ENCODE results near the gene HSPBAP1. TPM values are rescaled to one million over a fixed set of nuclear protein-coding genes. Genes with fewer than 3 reads are reported as not detected.
"Not testable (repeated sequence)": the region's sequence is repeated elsewhere in the genome, so short reads cannot be mapped to it uniquely, and the experiment has no call there.

HSPBAP1 gene
- total RNA-seq, 1 donor from 2014 or later = 2.5 TPM

GRCh38 chr3:122786066-122786465 lies 7.6 kb downstream of the HSPBAP1 start:
- ATAC-seq (no peak), DNase-seq (ENCODE audit: low spot score) (no peak)

DNA sequence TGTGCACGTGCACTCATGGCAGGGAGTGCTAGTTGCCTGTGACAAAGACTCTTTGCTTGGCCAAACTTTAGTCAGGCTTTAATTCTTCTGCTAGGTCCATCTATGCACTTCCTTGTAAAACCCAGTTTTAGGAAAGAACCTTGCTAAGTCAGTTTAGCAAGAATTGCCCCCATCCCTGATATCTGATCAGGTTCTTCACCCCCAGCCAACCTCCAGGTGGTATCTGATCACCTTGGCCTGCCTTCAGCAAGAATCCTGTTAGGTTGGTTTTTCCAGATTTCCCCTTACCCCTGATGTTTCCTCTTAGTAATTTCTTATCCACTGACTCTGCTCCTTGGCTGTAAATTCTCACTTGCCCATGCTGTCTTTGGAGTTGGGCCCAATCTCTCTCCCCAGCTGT lies 8.4 kb downstream of the HSPBAP1 start:
- ATAC-seq = no peak
- DNase-seq (ENCODE audit: low spot score) = no peak

GRCh38 chr3:122784436-122784835 lies 9.2 kb downstream of the HSPBAP1 start:
- no peak for ATAC-seq

GRCh38 chr3:122782804-122783203 lies 10.8 kb downstream of the HSPBAP1 start:
- DNase-seq (ENCODE audit: low spot score) (no peak), ATAC-seq (no peak)

More at GRCh38 chr3:122784436-122784835, 9.2 kb downstream of the HSPBAP1 start:
- no peak for DNase-seq (ENCODE audit: low spot score)

DNA sequence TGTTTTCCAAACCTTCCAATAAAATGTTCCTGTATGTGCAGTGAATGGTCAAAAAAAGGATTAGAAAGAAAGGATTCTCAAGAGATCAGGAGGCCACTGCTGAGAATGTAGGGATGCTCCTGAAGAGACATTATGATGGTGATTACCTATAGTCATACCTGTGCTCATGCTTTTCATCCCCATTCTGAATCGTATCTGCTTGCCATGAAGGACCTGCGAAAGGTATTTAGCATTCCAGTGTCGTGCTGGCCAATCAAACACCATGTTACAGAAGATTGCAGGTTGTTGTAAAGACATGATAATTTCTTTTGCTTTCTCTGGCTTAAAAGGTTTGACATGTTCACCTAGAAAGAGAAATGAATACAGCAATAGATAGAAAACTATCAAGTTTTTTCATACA lies 16.1 kb downstream of the HSPBAP1 start:
- DNase-seq (ENCODE audit: low spot score) (no peak), ATAC-seq (no peak)

DNA sequence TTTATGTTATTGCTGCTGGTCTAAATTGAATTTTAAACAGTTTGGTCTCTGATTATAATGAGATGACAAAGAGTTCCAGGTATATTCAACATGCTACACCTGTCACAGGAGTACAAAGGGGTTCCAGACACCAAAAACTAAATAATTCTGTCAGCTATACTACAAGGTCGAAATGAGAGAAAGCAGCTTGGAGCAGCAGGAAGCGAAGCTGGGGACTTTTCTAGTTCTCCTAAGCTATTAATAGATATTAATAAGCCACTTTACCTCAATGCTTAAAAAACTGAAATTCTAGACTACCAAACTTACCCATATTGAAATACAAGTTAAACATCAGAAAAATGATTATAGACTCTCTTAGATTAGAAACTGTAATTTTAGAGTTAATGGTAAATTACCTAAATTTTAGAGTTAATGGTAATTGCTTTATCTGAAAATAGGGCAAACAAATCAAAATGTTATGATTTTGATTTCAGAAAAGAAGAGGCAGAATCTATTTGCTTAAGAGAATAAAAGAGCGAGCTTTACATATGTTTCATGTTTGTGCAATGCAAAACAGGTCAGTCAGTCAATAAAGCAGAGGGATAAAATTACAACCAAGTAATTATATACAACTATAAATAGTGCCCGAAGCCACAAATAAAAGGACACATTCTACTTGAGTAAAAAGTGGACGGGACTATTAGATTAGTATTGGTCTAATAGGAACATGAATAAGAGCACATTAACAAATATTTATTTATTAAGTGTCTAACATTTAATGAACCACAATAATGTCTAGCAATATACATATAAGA lies 16.8 kb downstream of the HSPBAP1 start:
- ATAC-seq (no peak), DNase-seq (ENCODE audit: low spot score) (no peak)

DNA sequence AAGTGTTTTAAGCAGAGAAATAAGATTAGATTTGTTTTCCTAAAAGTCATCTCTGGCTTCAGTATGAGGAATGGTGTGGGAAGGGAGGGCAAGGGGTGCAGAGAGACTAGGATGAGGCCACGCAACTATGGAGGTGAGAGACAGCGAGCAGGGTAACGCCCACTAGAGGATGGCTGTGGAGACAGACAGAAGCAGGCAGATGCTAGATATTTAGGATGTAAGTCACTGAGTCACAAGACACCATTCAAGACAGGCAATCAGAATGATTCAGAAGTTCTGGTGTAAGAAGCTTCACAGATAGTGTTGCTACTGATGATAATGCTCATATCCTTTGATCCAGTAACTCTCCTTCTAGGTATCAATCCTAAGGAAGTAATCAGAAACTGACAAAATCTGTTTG lies 19.1 kb downstream of the HSPBAP1 start:
- ATAC-seq = no peak
- DNase-seq (ENCODE audit: low spot score) = no peak

DNA sequence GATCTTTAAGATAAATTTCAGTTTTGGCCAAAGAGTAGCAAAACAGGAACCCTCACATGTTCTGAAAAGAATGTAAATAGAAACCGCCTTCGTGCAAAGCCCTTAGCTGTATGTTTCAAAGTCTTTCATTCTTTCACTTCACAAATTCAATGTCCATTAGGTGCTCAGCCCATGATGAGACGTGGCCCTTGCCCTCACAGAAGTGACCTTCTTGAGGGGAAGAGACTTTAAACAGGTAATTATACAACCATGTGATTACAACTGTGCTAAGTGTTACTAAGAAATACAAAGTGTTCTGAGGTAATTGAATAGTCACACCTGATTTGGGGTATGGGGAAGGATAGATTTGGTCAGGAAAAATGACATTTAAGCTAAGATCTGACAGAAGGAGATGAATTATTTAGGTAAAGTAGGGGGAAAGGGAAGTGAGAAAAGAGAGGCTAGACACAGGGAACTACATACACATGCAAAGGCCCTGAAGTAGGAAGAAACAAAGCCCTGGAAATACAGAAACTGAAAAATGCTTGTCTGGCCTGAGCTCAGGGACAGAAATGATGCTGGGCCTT lies 19.6 kb downstream of the HSPBAP1 start:
- no peak for DNase-seq (ENCODE audit: low spot score)
- ATAC-seq = peak; percentile 15

GRCh38 chr3:122772827-122773226 lies 20.8 kb downstream of the HSPBAP1 start:
- ATAC-seq (no peak), DNase-seq (ENCODE audit: low spot score) (no peak)

- ATAC-seq (no peak), DNase-seq (ENCODE audit: low spot score) (no peak)
These were observed 23.0 kb downstream of the HSPBAP1 start for GRCh38 chr3:122770521-122771202.

GRCh38 chr3:122767540-122768372 lies 25.9 kb downstream of the HSPBAP1 start:
- peak; percentile 42 for ATAC-seq
- DNase-seq (ENCODE audit: low spot score) = no peak

GRCh38 chr3:122766430-122766829 lies 27.2 kb downstream of the HSPBAP1 start:
- ATAC-seq (no peak), DNase-seq (ENCODE audit: low spot score) (no peak)

DNA sequence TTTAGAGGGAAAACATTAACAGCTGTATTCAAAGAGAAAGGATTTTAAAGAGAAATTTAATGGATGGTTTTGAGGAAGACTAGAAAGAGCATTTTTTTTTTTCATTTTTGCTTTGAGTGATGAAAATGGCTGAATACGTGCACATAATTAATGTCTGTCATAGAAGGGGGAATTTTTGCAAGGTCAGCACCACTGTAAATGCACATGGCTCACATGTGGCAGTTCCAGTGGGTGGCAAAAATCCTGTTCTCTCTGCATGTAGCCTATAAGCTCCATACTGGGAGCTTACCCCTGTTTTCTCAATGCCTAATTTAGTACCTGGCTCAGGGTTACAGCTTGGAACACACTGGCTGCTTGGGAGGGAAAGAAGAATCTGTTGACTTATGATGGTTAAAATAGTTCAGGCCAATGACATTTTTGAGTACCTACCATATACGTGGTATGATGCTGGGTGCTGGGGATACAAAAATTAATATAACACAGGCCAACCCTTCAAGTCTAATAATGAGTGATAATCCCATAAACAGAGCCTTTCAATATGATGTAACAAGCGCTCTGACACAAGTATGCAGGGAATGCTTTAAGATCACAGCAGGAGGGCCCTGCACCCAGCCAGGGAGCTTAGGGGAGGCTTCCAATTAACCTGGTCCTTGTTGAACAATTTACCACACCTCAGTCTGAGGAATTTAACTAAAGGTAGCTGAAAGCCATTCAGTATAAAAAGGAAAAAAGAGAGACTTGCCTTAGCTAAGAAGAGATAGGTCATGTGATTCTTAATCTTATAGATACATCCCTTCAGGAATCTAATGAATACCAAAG lies 33.0 kb downstream of the HSPBAP1 start:
- DNase-seq (ENCODE audit: low spot score) (no peak), ATAC-seq (no peak)

- DNase-seq (ENCODE audit: low spot score) (no peak), ATAC-seq (peak; percentile 49)
These were observed 34.6 kb downstream of the HSPBAP1 start for GRCh38 chr3:122758877-122759560.

- ATAC-seq = no peak
- DNase-seq (ENCODE audit: low spot score) = no peak
These were observed 38.1 kb downstream of the HSPBAP1 start for GRCh38 chr3:122755491-122755890.

DNA sequence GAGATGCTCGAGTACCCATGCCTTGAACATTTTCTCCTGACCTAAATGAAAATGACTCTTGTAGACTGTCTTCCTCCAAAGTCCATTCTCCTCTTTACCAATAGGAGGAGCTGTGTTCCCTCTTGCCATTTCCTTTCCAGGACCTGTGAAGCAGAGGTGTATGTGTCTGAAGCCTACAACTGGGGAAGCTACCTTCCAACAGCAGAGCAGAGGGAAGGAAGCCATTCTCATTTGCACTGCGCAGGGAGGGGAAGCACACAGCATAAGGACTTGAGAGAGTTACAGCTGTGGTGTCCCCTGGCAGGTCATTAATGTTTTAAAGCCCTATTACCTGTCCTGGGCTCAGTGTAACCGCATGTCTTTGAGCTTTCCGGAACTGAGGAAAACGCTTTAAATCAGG lies 38.7 kb downstream of the HSPBAP1 start:
- DNase-seq (ENCODE audit: low spot score) (no peak), ATAC-seq (peak; percentile 79)

DNA sequence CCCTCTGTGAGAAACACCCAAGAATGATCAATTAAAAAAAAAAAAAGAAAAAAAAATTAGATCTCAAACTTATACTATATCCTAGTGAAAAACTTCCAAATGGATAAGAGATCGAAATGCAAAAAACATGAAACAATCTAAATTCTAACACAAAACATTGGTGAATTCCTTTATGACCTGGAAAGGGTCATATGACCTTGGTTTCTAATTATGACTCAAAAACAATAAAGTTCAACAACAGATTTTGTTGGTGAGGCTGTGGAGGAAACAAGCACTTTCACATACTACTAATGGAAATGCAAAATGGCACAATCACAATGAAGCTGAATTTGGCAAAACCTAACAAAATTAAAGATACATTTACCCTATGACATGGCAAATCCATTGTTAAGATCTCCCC lies 45.3 kb downstream of the HSPBAP1 start:
- DNase-seq (ENCODE audit: low spot score) = no peak
- ATAC-seq = no peak

DNA sequence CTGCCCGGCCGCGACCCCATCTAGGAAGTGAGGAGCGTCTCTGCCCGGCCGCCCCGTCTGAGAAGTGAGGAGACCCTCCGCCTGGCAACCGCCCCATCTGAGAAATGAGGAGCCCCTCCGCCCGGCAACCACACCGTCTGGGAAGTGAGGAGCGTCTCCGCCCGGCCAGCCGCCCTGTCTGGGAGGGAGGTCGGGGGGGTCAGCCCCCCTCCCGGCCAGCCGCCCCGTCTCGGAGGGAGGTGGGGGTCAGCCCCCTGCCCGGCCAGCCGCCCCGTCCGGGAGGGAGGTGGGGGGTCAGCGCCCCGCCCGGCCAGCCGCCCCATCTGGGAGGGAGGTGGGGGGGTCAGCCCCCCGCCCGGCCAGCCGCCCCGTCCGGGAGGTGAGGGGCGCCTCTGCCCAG lies 46.3 kb downstream of the HSPBAP1 start:
- ATAC-seq; DNase-seq (ENCODE audit: low spot score): not testable (repeated sequence)

- ATAC-seq (no peak), DNase-seq (ENCODE audit: low spot score) (no peak)
These were observed 48.1 kb downstream of the HSPBAP1 start for GRCh38 chr3:122745369-122746021.
